Activated CD4-positive, alpha-beta T cell treated with anti-CD3 and anti-CD28 coated beads, Interleukin-2, amount 10 ng/mL, durations not matched to agents 24 days and 14 days (primary cell): ENCODE measurements around the gene SOX15. TPM values are rescaled to one million over a fixed set of nuclear protein-coding genes. Genes with fewer than 3 reads are reported as not detected.

Experiments
- DNase-seq: peaks from one replicate; pipeline ENCODE4 v3.0.0; 2022
- H3K27ac Mint-ChIP-seq: one replicate; pipeline ENCODE4 v1.8.0; 2022; ENCODE audit warnings: mild to moderate bottlenecking, mixed read lengths
- H3K27me3 Mint-ChIP-seq: one replicate; pipeline ENCODE4 v1.8.0; 2022; ENCODE audit warnings: mixed read lengths
- H3K36me3 Mint-ChIP-seq: one replicate; pipeline ENCODE4 v1.8.0; 2022; ENCODE audit warnings: low read depth, mild to moderate bottlenecking, mixed read lengths
- H3K4me1 Mint-ChIP-seq: one replicate; pipeline ENCODE4 v1.8.0; 2021; ENCODE audit warnings: mixed read lengths
- H3K4me3 Mint-ChIP-seq: one replicate; pipeline ENCODE4 v1.8.0; 2022; ENCODE audit warnings: mild to moderate bottlenecking, moderate library complexity, mixed read lengths
- H3K9me3 Mint-ChIP-seq: one replicate; pipeline ENCODE4 v1.8.0; 2021; ENCODE audit warnings: mixed read lengths
- intact Hi-C: fragments of 100-400 bp; cut with micrococcal nuclease; formaldehyde crosslinking; loops from one replicate; pipeline ENCODE4 v1.15.1; 2023
- total RNA-seq: library from RNA; stranded (reverse); gene quantifications from 2 replicates; pipeline ENCODE4 v1.2.3, GENCODE V29; 2022

Gene SOX15
- total RNA-seq, 1 donor from 2014 or later: not detected

GRCh38 chr17:7561589-7562207 is 28.2 kb downstream of the SOX15 start, which contains the start of gene SENP3:
Gene SENP3, plus strand, starts transcription at chr17:7561919. Its CDS starts 1,158 bp downstream, at chr17:7563077.
- Mint-ChIP-seq H3K4me1 (peaks cover 36% of the 10 kb centered on the region), H3K9me3 (no peaks in the 10 kb centered on the region), H3K36me3 (peaks cover 42% of the 10 kb centered on the region), H3K27ac (peak within 1 kb of the TSS; percentile 99), H3K4me3 (peak within 1 kb of the TSS; percentile 97), H3K27me3 (peaks cover 2% of the 10 kb centered on the region)
- peak; percentile 98 for DNase-seq
- intact Hi-C loops: loop anchor here (1.0 to 5.0 kb wide), 9 partner anchors 9 to 309 kb away; partner anchors contain the start of genes CTDNEP1, ELP5, POLR2A and WRAP53

- intact Hi-C loops: loop anchor here (1.0 to 5.0 kb wide), 9 partner anchors 9 to 309 kb away; partner anchors contain the start of genes CTDNEP1, ELP5, POLR2A and WRAP53
- H3K36me3 Mint-ChIP-seq: peaks cover 44% of the 10 kb centered on the region
- H3K9me3 Mint-ChIP-seq: no peaks in the 10 kb centered on the region
- peaks cover 2% of the 10 kb centered on the region for H3K27me3 Mint-ChIP-seq
- H3K27ac Mint-ChIP-seq: peak overlapping the region; percentile 99
- peaks cover 39% of the 10 kb centered on the region for H3K4me1 Mint-ChIP-seq
- H3K4me3 Mint-ChIP-seq: peak overlapping the region; percentile 97
- peak; percentile 96 for DNase-seq
Measured at GRCh38 chr17:7561028-7561575, 28.8 kb downstream of the SOX15 start.

GRCh38 chr17:7560172-7561027 is 29.5 kb downstream of the SOX15 start:
- peaks cover 41% of the 10 kb centered on the region for H3K36me3 Mint-ChIP-seq
- peak overlapping the region; percentile 97 for H3K4me3 Mint-ChIP-seq
- peaks cover 2% of the 10 kb centered on the region for H3K27me3 Mint-ChIP-seq
- H3K27ac Mint-ChIP-seq: peak overlapping the region; percentile 99
- DNase-seq: peak; percentile 89
- intact Hi-C loops: loop anchor here (1.0 to 5.0 kb wide), 9 partner anchors 8 to 308 kb away; partner anchors contain the start of genes CTDNEP1, ELP5, POLR2A and WRAP53
- H3K9me3 Mint-ChIP-seq: no peaks in the 10 kb centered on the region
- peaks cover 43% of the 10 kb centered on the region for H3K4me1 Mint-ChIP-seq

- no peak overlapping the region for H3K4me3 Mint-ChIP-seq
- H3K36me3 Mint-ChIP-seq: peaks cover 39% of the 10 kb centered on the region
- intact Hi-C loops: loop anchor here (2.0 to 5.0 kb wide), 2 partner anchors 75 to 307 kb away; partner anchors contain the start of genes CTDNEP1, ELP5 and POLR2A
- DNase-seq: peak; percentile 59
- peaks cover 2% of the 10 kb centered on the region for H3K27me3 Mint-ChIP-seq
- H3K27ac Mint-ChIP-seq: no peak overlapping the region
- peaks cover 47% of the 10 kb centered on the region for H3K4me1 Mint-ChIP-seq
- no peaks in the 10 kb centered on the region for H3K9me3 Mint-ChIP-seq
Measured at GRCh38 chr17:7559320-7560171, 30.3 kb downstream of the SOX15 start.

GRCh38 chr17:7558544-7559319 is 31.2 kb downstream of the SOX15 start, which contains the start of gene TNFSF13:
Gene TNFSF13, plus strand, starts transcription at chr17:7558750. Its CDS starts 290 bp downstream, at chr17:7559040.
- Mint-ChIP-seq H3K9me3 (no peaks in the 10 kb centered on the region), H3K27me3 (peaks cover 2% of the 10 kb centered on the region), H3K36me3 (peaks cover 34% of the 10 kb centered on the region), H3K27ac (peak within 1 kb of the TSS; percentile 81), H3K4me1 (peaks cover 47% of the 10 kb centered on the region), H3K4me3 (peak within 1 kb of the TSS; percentile 62)
- intact Hi-C loops: no loop called here
- DNase-seq: no peak

- peaks cover 2% of the 10 kb centered on the region for H3K27me3 Mint-ChIP-seq
- peaks cover 52% of the 10 kb centered on the region for H3K4me1 Mint-ChIP-seq
- DNase-seq: peak; percentile 69
- intact Hi-C loops: no loop called here
- H3K36me3 Mint-ChIP-seq: peaks cover 36% of the 10 kb centered on the region
- H3K9me3 Mint-ChIP-seq: no peaks in the 10 kb centered on the region
- peak overlapping the region; percentile 81 for H3K27ac Mint-ChIP-seq
- H3K4me3 Mint-ChIP-seq: peak overlapping the region; percentile 62
Measured at GRCh38 chr17:7557775-7558543, 31.9 kb downstream of the SOX15 start.

- no peak overlapping the region for H3K4me3 Mint-ChIP-seq
- no peaks in the 10 kb centered on the region for H3K27me3 Mint-ChIP-seq
- intact Hi-C loops: no loop called here
- peaks cover 53% of the 10 kb centered on the region for H3K4me1 Mint-ChIP-seq
- no peak overlapping the region for H3K27ac Mint-ChIP-seq
- H3K36me3 Mint-ChIP-seq: peaks cover 33% of the 10 kb centered on the region
- no peaks in the 10 kb centered on the region for H3K9me3 Mint-ChIP-seq
- DNase-seq: no peak
Measured at GRCh38 chr17:7557147-7557764, 32.6 kb downstream of the SOX15 start.

GRCh38 chr17:7556627-7557026 is 33.3 kb downstream of the SOX15 start:
- Mint-ChIP-seq H3K27me3 (no peaks in the 10 kb centered on the region), H3K4me3 (no peak overlapping the region), H3K9me3 (no peaks in the 10 kb centered on the region), H3K36me3 (peaks cover 33% of the 10 kb centered on the region), H3K4me1 (peaks cover 58% of the 10 kb centered on the region), H3K27ac (no peak overlapping the region)
- DNase-seq: no peak
- intact Hi-C loops: no loop called here

GRCh38 chr17:7555320-7555948 is 34.5 kb downstream of the SOX15 start:
- Mint-ChIP-seq H3K27ac (peak overlapping the region; percentile 68), H3K36me3 (peaks cover 36% of the 10 kb centered on the region), H3K4me1 (peaks cover 60% of the 10 kb centered on the region), H3K9me3 (no peaks in the 10 kb centered on the region), H3K4me3 (no peak overlapping the region), H3K27me3 (no peaks in the 10 kb centered on the region)
- intact Hi-C loops: no loop called here
- DNase-seq: no peak

GRCh38 chr17:7553356-7553755 is 36.5 kb downstream of the SOX15 start:
- DNase-seq: peak; percentile 58
- intact Hi-C loops: no loop called here
- Mint-ChIP-seq H3K4me3 (peak overlapping the region; percentile 64), H3K27ac (peak overlapping the region; percentile 87), H3K4me1 (peaks cover 62% of the 10 kb centered on the region), H3K36me3 (peaks cover 33% of the 10 kb centered on the region), H3K9me3 (no peaks in the 10 kb centered on the region), H3K27me3 (no peaks in the 10 kb centered on the region)

- Mint-ChIP-seq H3K27ac (peak overlapping the region; percentile 87), H3K9me3 (no peaks in the 10 kb centered on the region), H3K4me1 (peaks cover 62% of the 10 kb centered on the region), H3K27me3 (no peaks in the 10 kb centered on the region), H3K4me3 (peak overlapping the region; percentile 64), H3K36me3 (peaks cover 30% of the 10 kb centered on the region)
- peak; percentile 89 for DNase-seq
- intact Hi-C loops: loop anchor here (1.0 kb wide), 1 partner anchor 9 kb away; the partner anchor contains the start of gene SENP3
Measured at GRCh38 chr17:7552621-7553051, 37.3 kb downstream of the SOX15 start.
